SJSA1 (cell line): ENCODE results near the gene KCNJ12. TPM values are rescaled to one million over a fixed set of nuclear protein-coding genes. Genes with fewer than 3 reads are reported as not detected.
"Not testable (repeated sequence)": the region's sequence is repeated elsewhere in the genome, so short reads cannot be mapped to it uniquely, and the experiment has no call there.

Source experiments
- DNase-seq, 2 experiments: peaks; one replicate each; pipeline ENCODE4 v3.0.0-alpha.2; 2015 to 2020; ENCODE audit warnings: low spot score in 2 of 2, low read depth in 1 of 2
- H3K27ac ChIP-seq: fragments of 250-450 bp; sonication (Bioruptor Pico); 2 replicates; pipeline ENCODE4 v1.5.1; 2020; ENCODE audit warnings: mild to moderate bottlenecking, moderate library complexity
- H3K27me3 ChIP-seq: fragments of 250-450 bp; sonication (Bioruptor Pico); replicated peaks from 2 replicates; pipeline ENCODE4 v1.5.1; 2020; ENCODE audit warnings: mild to moderate bottlenecking, moderate library complexity
- H3K36me3 ChIP-seq: fragments of 250-450 bp; sonication (Bioruptor Pico); 2 replicates; pipeline ENCODE4 v1.5.1; 2020; ENCODE audit warnings: mild to moderate bottlenecking
- H3K4me1 ChIP-seq: fragments of 250-450 bp; sonication (Bioruptor Pico); replicated peaks from 2 replicates; pipeline ENCODE4 v1.6.1; 2021; ENCODE audit warnings: mild to moderate bottlenecking
- H3K4me3 ChIP-seq: fragments of 250-450 bp; sonication (Bioruptor Pico); 2 replicates; pipeline ENCODE4 v1.5.1; 2020; ENCODE audit warnings: mild to moderate bottlenecking
- H3K9me3 ChIP-seq: fragments of 250-450 bp; sonication (Bioruptor Pico); replicated peaks from 2 replicates; pipeline ENCODE4 v1.5.1; 2020; ENCODE audit warnings: mild to moderate bottlenecking
- total RNA-seq: library from RNA; depleted of rRNA; stranded (reverse); fragments of >200 nt; shearing (Covaris generic); gene quantifications from 2 replicates; pipeline ENCODE4 v1.2.3, GENCODE V29; 2014

Gene KCNJ12
- total RNA-seq, 1 experiment from 2014 or later, result not detected

GRCh38 chr17:21345236-21345635, 30.9 kb upstream of the KCNJ12 start:
- Histone ChIP-seq H3K4me3 (no peak overlapping the region), H3K27ac (no peak overlapping the region), H3K4me1 (no peaks in the 10 kb centered on the region), H3K9me3 (no peaks in the 10 kb centered on the region), H3K36me3 (no peaks in the 10 kb centered on the region), H3K27me3 (no peaks in the 10 kb centered on the region)
- DNase-seq, result no peak

DNA sequence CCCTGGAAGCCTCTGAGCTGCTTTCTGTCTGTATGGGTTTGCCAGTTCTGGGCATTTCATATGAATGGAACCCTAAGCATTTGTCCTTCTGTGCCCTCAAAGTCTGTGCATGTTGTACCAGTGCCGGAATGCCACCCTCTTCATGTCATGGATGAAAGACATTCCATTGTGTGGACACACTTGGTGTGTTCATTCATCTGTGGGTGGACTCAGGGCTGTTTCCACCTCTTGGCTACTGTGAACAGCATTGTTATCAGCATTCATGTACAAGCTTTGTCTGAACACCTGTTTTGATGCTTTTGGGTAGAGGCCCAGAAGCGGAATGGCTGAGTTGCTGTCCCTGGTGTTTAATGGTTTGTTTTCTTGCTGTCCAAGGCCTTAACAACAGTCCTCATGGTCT, 30.1 kb upstream of the KCNJ12 start:
- H3K4me1 ChIP-seq, DNase-seq, H3K36me3 ChIP-seq, H3K27ac ChIP-seq, H3K9me3 ChIP-seq, H3K27me3 ChIP-seq, H3K4me3 ChIP-seq: not testable (repeated sequence)

DNA sequence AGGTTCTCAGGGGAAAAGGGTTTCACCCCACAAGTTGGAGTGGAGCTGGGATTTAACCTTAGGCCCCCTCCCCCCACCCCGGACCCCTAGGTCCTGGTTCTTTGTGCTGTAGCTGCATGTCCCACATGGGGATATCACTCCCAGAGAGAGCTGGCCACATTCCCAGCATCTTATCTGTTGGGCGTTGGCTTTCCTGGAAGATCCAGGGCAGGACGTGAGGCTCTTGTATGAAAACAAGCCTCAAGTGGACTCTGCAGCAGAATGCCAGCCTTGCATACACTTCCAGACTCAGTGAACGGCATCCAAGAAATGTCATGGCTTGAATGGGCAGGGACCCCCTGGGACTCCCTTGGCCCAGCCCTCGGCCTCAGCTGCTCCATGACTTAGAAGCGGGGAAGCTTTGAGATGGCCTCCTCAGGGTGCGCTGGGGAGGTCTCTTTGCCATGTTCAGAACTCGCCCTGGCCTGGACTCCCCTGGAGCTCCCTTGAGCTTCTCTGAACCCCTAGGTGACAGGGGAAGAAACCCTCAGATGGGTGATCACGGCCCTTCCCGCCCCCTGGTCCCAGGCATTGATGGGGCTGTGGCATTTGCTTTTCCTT, 29.4 kb upstream of the KCNJ12 start:
- not testable (repeated sequence) for H3K9me3 ChIP-seq, H3K4me1 ChIP-seq, DNase-seq, H3K4me3 ChIP-seq, H3K27ac ChIP-seq, H3K27me3 ChIP-seq, H3K36me3 ChIP-seq

- H3K4me3 ChIP-seq, DNase-seq, H3K4me1 ChIP-seq, H3K36me3 ChIP-seq, H3K9me3 ChIP-seq, H3K27me3 ChIP-seq, H3K27ac ChIP-seq: not testable (repeated sequence)
Measured at GRCh38 chr17:21347660-21348059, 28.5 kb upstream of the KCNJ12 start.

DNA sequence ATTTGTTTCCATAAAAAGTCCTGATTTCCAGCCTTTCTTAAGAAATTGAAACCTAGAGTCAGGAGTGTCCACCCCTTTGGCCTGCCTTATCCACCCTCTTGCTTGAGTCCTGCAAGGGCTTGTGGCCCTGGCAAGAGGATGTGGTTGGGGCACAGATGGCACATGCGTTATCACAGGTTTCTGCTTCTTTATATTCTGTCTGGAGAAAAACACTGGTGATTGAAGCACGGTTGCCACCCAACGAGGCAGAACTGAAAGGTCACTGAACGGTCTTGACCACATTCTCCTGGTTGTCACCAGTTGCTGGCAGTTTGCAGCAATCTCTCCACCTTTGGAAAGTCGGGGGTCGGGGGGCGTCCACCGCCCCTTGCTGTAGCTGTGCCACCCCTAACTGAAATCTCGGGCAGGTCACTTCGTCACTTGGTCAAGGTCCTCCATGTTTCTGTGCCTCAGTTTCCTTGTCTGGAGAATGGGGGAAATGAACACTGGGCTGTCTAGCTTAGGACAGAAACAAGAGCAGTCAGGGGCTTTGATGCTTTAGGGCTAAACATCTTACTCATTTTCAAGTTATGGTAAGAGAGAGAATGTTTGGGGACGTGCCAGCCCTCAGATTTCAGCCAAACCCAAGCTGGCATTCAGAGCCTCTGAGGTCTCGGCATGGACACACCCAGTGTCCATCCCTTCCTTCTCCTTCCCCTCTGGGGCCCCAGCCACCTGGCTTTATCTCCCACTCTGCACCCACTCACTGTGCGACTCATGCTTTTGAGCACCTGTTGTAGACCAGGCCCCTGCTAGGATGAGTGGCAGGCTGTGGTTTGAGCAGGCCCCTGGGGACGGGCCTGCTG, 27.9 kb upstream of the KCNJ12 start:
- not testable (repeated sequence) for DNase-seq

GRCh38 chr17:21348926-21349261, 27.3 kb upstream of the KCNJ12 start:
- not testable (repeated sequence) for H3K36me3 ChIP-seq, H3K27me3 ChIP-seq, H3K4me3 ChIP-seq, H3K9me3 ChIP-seq, DNase-seq, H3K4me1 ChIP-seq, H3K27ac ChIP-seq

More for the DNA sequence above, 27.9 kb upstream of the KCNJ12 start:
- not testable (repeated sequence) for H3K27me3 ChIP-seq, H3K36me3 ChIP-seq, H3K4me1 ChIP-seq, H3K9me3 ChIP-seq, H3K4me3 ChIP-seq, H3K27ac ChIP-seq

- not testable (repeated sequence) for DNase-seq
Measured at GRCh38 chr17:21349358-21350050, 26.7 kb upstream of the KCNJ12 start.

GRCh38 chr17:21350495-21350894, 25.7 kb upstream of the KCNJ12 start:
- not testable (repeated sequence) for H3K27ac ChIP-seq, H3K4me1 ChIP-seq, H3K27me3 ChIP-seq, H3K9me3 ChIP-seq, DNase-seq, H3K36me3 ChIP-seq, H3K4me3 ChIP-seq

More at GRCh38 chr17:21349358-21350050, 26.7 kb upstream of the KCNJ12 start:
- not testable (repeated sequence) for H3K36me3 ChIP-seq, H3K9me3 ChIP-seq, H3K27ac ChIP-seq, H3K4me3 ChIP-seq, H3K4me1 ChIP-seq, H3K27me3 ChIP-seq

DNA sequence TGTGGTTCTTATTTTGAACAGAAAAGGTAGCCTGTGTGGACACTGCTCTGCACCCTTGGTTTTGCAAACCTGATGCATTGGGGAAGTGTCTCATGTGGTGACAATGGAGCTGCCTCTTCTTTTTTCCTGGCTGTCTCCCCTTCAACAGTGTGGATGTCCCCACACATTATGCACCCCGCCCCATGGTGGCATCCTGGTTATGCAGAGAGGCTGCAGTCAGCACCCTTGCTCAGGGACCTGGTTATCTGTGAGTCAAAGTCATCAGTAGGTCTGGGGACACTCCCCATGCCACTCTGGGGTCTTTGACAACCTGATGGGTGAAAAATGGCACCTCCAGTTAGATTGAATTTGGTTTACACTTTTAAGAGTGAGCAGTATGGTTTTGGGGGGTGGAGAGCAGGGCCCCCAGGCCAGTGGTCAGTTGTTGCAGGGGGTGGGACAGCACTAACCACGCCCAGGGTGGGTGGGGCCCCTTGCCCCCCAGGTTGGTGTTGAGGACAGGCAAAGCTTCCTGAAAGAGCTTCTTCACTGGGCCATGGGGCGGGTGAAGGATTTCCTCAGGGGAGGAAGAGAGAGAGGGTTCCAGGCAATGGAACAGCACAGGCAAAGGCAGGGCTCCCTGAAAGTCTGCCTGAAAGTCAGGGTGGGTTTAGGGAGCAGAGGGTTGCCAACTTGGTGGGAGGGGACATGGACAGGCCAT, 24.6 kb upstream of the KCNJ12 start:
- DNase-seq, result no peak
- H3K9me3 ChIP-seq, result no peaks in the 10 kb centered on the region
- H3K27me3 ChIP-seq, result no peaks in the 10 kb centered on the region
- no peaks in the 10 kb centered on the region for H3K4me1 ChIP-seq
- H3K4me3 ChIP-seq, result no peak overlapping the region
- H3K36me3 ChIP-seq, result no peaks in the 10 kb centered on the region
- no peak overlapping the region for H3K27ac ChIP-seq

DNA sequence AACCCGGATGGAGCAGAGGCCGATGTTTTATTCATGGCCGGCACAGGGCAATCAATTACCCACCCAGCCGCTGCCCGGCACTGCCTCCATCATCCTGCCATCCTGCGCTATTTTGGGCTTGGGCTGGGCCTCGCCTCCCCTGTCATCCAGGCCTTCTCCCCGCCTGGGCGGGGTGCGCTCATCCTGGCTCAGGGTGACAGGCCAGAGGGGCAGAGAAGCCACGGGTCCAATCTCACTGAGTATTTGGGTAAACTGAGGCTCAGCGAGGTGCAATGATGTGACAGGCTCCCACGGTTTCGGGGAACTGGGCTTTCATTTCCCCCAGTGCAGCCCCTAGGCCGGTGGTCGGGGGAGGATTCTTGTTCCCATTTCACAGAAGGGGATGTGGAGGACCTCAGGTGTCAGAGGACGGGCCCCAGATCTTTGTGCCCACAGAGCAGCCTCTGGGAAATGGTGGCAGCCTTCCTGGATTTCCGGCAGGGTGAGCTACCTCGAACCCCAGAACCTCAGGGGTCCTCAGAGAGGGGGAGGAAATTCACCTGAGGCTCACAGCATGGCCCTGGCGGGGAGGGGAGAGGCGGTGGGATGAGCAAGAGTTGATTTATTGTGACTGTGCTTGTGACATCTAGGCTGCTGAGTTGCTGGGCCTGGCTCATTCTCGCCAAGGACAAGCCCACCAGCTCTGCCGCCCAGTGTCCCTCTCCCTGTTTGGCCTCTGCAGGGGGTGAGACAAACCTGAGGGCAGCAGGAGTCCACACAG, 23.8 kb upstream of the KCNJ12 start:
- H3K27ac ChIP-seq, result no peak overlapping the region
- H3K36me3 ChIP-seq, result no peaks in the 10 kb centered on the region
- H3K4me1 ChIP-seq, result no peaks in the 10 kb centered on the region
- H3K27me3 ChIP-seq, result no peaks in the 10 kb centered on the region
- no peak for DNase-seq
- H3K4me3 ChIP-seq, result no peak overlapping the region
- H3K9me3 ChIP-seq, result no peaks in the 10 kb centered on the region

- H3K4me3 ChIP-seq, result no peak overlapping the region
- H3K36me3 ChIP-seq, result no peaks in the 10 kb centered on the region
- no peaks in the 10 kb centered on the region for H3K27me3 ChIP-seq
- H3K4me1 ChIP-seq, result no peaks in the 10 kb centered on the region
- no peaks in the 10 kb centered on the region for H3K9me3 ChIP-seq
- H3K27ac ChIP-seq, result no peak overlapping the region
- DNase-seq, result no peak
Measured at GRCh38 chr17:21352981-21353265, 23.2 kb upstream of the KCNJ12 start.

GRCh38 chr17:21353326-21354010, 22.7 kb upstream of the KCNJ12 start:
- H3K9me3 ChIP-seq, result no peaks in the 10 kb centered on the region
- no peaks in the 10 kb centered on the region for H3K4me1 ChIP-seq
- no peak overlapping the region for H3K27ac ChIP-seq
- H3K27me3 ChIP-seq, result no peaks in the 10 kb centered on the region
- no peak for DNase-seq
- H3K36me3 ChIP-seq, result no peaks in the 10 kb centered on the region
- no peak overlapping the region for H3K4me3 ChIP-seq

GRCh38 chr17:21354796-21355385, 21.3 kb upstream of the KCNJ12 start:
- no peaks in the 10 kb centered on the region for H3K9me3 ChIP-seq
- no peaks in the 10 kb centered on the region for H3K36me3 ChIP-seq
- H3K27me3 ChIP-seq, result no peaks in the 10 kb centered on the region
- H3K4me3 ChIP-seq, result no peak overlapping the region
- no peaks in the 10 kb centered on the region for H3K4me1 ChIP-seq
- DNase-seq, result no peak
- H3K27ac ChIP-seq, result no peak overlapping the region
